ENCODE measurements around the gene DDR1. TPM values are rescaled to one million over a fixed set of nuclear protein-coding genes. Genes with fewer than 3 reads are reported as not detected.
"Not testable (repeated sequence)": the region's sequence is repeated elsewhere in the genome, so short reads cannot be mapped to it uniquely, and the experiment has no call there.

Gene DDR1
- total RNA-seq: 4.8 and 6.3 TPM in 2 replicates

- peak; percentile 22 to 30 for DNase-seq (ENCODE audit: low read depth in 2 of 2)
Observed at GRCh38 chr6:30883685-30884520, at the start of gene DDR1. TSS of gene DDR1 (plus strand) at chr6:30884519. CDS start at chr6:30888730, 4,211 bp downstream.

DNA sequence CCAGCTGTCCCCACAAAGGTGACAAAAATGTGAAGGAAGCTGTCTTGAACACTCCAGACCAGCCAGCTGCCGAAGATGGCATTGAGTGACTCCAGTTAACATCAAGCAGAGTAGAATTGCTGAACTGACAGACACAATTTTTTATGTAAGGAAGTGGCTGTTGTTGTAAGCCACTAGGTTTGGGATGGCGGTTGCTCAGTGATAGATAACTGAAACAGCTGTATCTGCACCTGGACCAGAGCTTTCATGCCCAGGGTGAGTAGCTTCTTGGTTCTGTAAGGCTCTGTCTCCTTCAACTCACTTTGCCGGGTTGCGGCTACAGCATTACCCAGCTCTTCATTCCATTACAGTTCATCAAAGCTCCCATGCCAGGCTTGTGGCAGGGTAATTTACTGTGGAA, 49.7 kb upstream of the DDR1 start:
- DNase-seq (ENCODE audit: low read depth in 2 of 2): no peak

DNA sequence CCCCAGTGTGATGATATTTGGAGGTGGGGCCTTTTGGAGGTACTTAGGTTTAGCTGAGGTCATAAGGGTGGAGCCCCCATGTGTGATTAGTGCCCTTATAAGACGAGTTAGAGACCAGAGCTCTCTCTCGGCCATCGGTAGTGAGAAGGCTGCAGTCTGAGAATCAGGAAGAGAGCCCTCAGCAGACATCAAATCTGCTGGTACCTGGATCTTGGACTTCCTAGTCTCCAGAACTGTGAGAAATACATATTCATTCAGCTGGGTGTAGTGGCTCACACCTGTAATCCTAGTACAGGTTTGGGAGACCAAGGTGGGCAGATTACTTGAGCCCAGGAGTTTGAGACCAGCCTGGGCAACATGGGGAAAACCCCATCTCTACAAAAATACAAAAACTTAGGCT, 48.7 kb upstream of the DDR1 start:
- no peak for DNase-seq (ENCODE audit: low read depth in 2 of 2)

- peak in 1 of 2 donors; percentile 26 for DNase-seq (ENCODE audit: low read depth in 2 of 2)
Observed at GRCh38 chr6:30836431-30836866, 47.9 kb upstream of the DDR1 start.

DNA sequence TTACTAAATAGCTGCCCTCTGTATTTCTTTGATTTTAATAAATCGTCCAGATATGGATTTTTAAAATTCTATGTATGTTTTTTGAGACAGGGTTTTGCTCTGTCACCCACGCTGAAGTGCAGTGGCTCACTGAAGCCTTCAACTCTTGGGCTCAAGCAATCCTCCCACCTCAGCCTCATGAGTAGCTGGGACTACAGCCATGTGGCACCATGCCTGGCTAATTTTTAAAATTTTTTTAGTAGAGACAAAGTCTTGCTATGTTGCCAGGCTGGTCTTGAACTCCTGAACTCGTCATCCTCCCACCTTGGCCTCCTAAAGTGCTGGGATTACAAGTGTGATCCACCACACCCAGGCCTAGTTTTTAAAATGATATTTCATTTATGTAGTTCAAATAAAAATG, 47.4 kb upstream of the DDR1 start:
- no peak for DNase-seq (ENCODE audit: low read depth in 2 of 2)

DNA sequence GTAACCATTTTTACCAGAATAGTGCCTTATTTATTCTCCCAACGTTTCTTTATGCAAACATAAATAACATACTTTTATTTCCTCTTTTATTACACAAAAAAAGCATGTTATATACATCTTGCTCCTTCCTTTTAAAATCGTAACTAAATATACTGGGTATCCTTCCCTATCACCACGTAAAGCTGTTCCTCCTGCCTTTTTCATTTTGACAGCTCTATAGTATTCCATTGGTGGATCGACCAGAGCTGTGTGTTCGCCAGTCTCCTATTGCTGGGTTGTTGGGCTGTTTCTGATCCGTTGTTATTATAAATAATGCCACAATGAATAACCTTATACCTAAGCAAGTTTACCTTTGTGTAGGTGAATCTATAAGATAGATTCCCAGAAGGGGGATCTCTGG, 46.9 kb upstream of the DDR1 start:
- DNase-seq (ENCODE audit: low read depth in 2 of 2): no peak

- DNase-seq (ENCODE audit: low read depth in 2 of 2): peak; percentile 58 to 60
Observed at GRCh38 chr6:30837870-30838269, 46.4 kb upstream of the DDR1 start.

- no peak for DNase-seq (ENCODE audit: low read depth in 2 of 2)
Observed at GRCh38 chr6:30839671-30840070, 44.6 kb upstream of the DDR1 start.

- DNase-seq (ENCODE audit: low read depth in 2 of 2): no peak
Observed at GRCh38 chr6:30840084-30840934, 44.0 kb upstream of the DDR1 start.

- DNase-seq (ENCODE audit: low read depth in 2 of 2): no peak
Observed at GRCh38 chr6:30840935-30841643, 43.2 kb upstream of the DDR1 start.

- no peak for DNase-seq (ENCODE audit: low read depth in 2 of 2)
Observed at GRCh38 chr6:30841644-30842504, 42.4 kb upstream of the DDR1 start.

GRCh38 chr6:30842754-30843610, 41.3 kb upstream of the DDR1 start:
- no peak for DNase-seq (ENCODE audit: low read depth in 2 of 2)

GRCh38 chr6:30843611-30843998, 40.7 kb upstream of the DDR1 start:
- no peak for DNase-seq (ENCODE audit: low read depth in 2 of 2)

DNA sequence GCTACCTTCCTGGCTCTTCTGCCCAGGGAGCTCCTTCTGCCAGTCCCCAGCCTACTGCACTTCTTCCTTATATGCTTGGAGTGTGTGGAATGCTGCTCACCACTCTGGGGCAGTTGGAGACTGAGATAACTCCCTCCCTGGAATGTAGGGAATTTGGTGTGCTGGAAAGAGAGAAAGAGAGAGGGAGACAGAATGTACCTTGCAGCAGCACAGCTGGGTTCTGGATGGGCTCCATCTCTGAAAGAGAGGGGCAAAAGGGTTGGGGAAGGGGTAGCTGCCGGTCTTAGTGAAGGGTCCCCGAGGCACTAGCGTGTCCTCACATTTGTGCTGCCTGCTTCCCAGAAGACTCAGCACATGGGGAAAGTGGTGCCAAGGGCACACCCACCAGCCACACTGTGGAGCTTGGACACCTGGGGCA, 40.2 kb upstream of the DDR1 start:
- no peak for DNase-seq (ENCODE audit: low read depth in 2 of 2)

DNA sequence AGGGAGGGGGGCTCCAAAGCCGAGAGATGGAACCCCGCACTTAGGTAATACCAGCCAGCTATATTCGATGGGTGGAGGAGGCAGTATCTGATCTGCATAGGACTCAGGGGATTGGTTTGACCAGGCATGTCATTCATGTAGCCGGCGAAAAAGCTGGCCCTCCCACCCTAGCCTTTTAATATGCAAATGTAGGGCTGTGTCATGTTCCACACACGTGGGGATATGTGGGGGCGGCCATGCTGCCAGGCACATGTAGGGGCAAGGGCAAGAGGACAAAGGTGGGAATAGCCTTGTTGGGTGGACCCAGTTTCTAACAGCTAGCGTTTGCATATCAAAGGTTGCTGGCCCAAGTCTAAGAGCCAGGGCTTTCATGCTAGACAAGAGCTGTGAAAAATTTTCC, 39.1 kb upstream of the DDR1 start:
- no peak for DNase-seq (ENCODE audit: low read depth in 2 of 2)

- DNase-seq (ENCODE audit: low read depth in 2 of 2): no peak
Observed at GRCh38 chr6:30847421-30847970, 36.8 kb upstream of the DDR1 start.

- DNase-seq (ENCODE audit: low read depth in 2 of 2): no peak
Observed at GRCh38 chr6:30847971-30848436, 36.3 kb upstream of the DDR1 start.

DNA sequence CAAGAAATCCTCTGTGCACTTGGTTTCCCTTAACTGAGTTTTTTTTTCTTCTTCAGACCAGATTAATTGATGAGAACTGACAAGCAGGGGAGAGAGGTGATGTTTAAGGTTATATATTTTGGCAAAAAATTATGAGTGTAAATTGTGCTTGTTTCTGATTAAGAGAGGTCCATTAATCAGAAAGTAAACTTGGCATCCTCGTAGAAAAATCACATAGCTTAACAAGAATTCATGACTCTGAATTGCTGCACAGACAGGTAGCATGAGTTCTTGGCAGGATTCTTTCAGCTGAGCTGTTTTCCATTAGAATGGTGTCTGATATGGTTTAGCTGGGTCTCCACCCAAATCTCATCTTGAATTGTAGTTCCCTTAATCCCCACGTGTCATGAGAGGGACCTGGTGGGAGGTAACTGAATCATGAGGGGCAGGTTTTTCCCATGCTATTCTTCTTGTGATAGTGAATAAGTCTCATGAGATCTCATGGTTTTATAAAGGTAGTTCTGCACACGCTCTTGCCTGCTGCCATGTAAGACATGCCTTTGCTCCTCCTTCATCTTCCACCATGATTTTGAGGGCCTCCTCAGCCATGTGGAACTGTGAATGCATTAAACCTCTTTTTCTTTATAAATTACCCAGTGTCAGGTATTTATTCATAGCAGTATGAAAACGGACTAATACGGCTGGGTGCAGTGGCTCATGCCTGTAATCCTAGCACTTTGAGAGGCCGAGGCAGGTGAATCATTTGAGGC, 34.2 kb upstream of the DDR1 start:
- no peak for DNase-seq (ENCODE audit: low read depth in 2 of 2)

DNA sequence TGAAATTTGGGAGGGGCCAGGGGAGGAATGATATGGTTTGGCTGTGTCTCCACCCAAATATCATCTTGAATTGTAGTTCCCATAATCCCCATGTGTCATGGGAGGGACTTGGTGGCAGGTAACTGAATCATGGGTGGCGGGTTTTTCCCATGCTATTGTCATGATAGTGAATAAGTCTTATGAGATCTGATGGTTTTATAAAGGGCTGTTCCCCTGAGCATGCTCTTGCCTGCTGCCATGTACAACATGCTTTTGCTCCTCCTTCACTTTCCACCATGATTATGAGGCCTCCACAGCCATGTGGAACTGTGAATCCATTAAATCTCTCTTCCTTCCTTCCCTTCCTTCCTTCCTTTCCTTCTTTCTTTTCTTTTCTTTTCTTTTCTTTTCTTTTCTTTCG, 31.9 kb upstream of the DDR1 start:
- DNase-seq (ENCODE audit: low read depth in 2 of 2): not testable (repeated sequence)

Data from lung microvascular endothelial cell (primary cell).